ENCODE data around the gene PARN. TPM values are rescaled to one million over a fixed set of nuclear protein-coding genes. Genes with fewer than 3 reads are reported as not detected.

The PARN gene
- total and polyA plus RNA-seq, 2 experiments from 2014 or later = 32.5 to 61.3 TPM

Small RNAs within 50 kb of the gene (small RNA-seq; reads per million reads assigned to genes)
- gene RN7SL274P (ENCODE audit: low replicate concordance) (not detected), gene RNU7-125P (ENCODE audit: low replicate concordance) (not detected)

Other genes with a start within 250 kb of the PARN start
- gene BFAR, start 2.7 kb upstream of the PARN start, total RNA-seq (2014; rRNA removed; shearing (Covaris generic)) = 82.5 and 126 TPM in 2 replicates
- 54.3 and 54.4 TPM in 2 replicates for gene BFAR, start 2.7 kb upstream of the PARN start, polyA plus RNA-seq (2016; fragmentation: Nextera tagmentation; extraction: Ambion mirVana)
- 0.19 and 0.94 TPM in 2 replicates for gene PLA2G10, start 64.0 kb upstream of the PARN start, total RNA-seq (2014; rRNA removed; shearing (Covaris generic))
- 1.2 and 2.2 TPM in 2 replicates for gene PLA2G10, start 64.0 kb upstream of the PARN start, polyA plus RNA-seq (2016; fragmentation: Nextera tagmentation; extraction: Ambion mirVana)
- 3.7 and 5.7 TPM in 2 replicates for gene NPIPA3, start 73.2 kb upstream of the PARN start, total RNA-seq (2014; rRNA removed; shearing (Covaris generic))
- gene NPIPA3, start 73.2 kb upstream of the PARN start, polyA plus RNA-seq (2016; fragmentation: Nextera tagmentation; extraction: Ambion mirVana) = 0.57 and 2.8 TPM in 2 replicates
- 3.7 and 6.7 TPM in 2 replicates for gene NPIPA2, start 112.3 kb upstream of the PARN start, total RNA-seq (2014; rRNA removed; shearing (Covaris generic))
- gene NPIPA2, start 112.3 kb upstream of the PARN start, polyA plus RNA-seq (2016; fragmentation: Nextera tagmentation; extraction: Ambion mirVana) = 21.3 TPM in 2 replicates
- gene NOMO1, start 203.5 kb upstream of the PARN start, total RNA-seq (2014; rRNA removed; shearing (Covaris generic)) = 95.6 and 145 TPM in 2 replicates
- gene NOMO1, start 203.5 kb upstream of the PARN start, polyA plus RNA-seq (2016; fragmentation: Nextera tagmentation; extraction: Ambion mirVana) = 53.7 and 55.0 TPM in 2 replicates

Measured in GM23338 (cell line).